ENCODE results near the gene UNC5B.
"Not testable (repeated sequence)": the region's sequence is repeated elsewhere in the genome, so short reads cannot be mapped to it uniquely, and the experiment has no call there.

UNC5B gene

DNA sequence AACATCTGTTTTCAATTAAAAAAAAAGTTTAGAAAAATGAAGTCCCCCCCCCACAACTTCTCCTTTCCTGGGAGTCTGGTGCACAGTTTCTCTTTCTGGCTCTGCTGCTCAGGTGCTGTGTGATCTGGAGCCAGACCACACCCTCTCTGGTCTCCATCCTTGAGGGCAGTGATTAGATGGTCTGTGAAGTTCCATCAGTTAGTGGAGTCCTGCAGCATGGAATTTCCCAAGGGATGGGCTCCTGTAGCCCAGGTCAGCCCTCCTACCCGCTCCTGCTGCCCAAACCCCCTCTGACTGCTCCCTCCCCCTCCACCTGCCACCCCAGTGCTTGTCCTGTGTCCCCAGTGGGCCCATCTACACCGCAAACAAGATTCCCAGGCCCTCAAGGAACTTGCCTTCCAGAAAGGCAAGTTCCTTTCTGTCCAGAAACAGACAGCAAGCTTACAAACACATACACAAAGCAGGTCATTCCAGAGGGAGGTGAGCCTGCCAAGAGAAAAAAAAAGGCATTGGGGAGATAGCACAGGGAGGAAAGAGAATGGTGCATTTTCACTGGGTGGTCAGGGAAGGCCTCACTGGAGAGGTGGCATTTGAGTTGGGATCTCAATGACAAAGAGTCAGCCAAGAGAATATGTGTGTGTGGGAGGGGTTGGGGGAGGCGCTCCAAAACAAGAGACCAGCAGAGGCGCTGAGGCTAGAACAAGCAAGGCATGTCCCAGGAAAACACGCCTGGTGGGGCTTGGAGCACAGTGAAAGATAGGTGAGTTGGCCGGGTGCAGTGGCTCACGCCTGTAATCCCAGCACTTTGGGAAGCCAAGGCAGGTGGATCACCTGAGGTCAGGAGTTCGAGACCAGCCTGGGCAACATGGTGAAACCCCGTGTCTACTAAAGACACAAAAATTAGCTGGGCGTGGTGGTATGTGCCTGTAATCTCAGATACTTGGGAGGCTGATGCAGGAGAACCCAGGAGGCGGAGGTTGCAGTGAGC is 57.2 kb downstream of the UNC5B start:
- Mint-ChIP-seq H3K36me3 (no peaks in the 10 kb centered on the region), H3K4me3 (no peak overlapping the region), H3K27ac (no peak overlapping the region), H3K9me3 (no peaks in the 10 kb centered on the region), H3K27me3 (no peaks in the 10 kb centered on the region), H3K4me1 (no peaks in the 10 kb centered on the region)
- no peak for ATAC-seq

DNA sequence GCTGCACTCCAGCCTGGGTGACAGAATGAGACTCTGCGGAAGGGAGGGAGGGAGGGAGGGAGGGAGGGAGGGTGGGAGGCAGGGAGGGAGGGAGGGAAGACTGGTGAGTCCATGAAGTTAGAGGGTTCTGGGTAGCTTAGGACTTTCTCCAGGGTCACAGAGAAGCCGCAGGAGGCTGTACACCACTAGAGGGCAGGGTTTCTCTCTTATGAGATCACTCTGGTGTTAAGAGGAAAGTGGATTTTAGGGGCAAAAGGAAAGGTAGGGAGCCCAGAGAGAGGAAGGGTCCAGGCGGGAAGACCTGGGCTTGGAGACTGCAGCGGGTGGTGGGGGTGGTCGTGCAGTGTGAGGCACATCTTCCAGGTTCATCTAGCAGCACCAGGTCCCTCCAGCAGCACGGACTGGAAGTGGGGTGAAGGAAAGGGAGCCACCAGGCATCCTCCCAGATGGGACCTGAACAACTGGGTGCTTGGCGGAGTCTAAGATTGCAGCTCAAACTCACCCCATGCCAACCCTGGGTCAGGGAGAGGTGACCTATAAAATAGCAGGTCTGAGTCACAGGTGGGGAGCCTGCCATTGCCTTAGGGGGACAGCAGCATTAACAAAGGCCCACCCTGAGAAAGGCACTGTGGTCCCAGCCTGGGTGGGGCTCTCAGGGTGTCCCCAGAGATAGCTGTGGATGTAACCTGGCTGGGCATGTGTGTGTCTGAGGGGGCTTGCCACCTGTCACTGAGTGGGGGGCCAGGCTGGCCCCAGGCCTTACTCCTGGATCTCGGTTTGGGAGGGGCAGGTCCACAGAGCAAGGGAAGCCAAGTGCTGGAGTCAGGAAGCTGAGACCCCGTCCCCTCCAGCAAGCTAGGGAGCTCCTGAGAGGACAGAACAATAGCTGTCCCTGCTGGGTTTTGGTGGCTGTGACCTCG is 58.2 kb downstream of the UNC5B start:
- Mint-ChIP-seq H3K27ac (no peak overlapping the region), H3K4me1 (no peaks in the 10 kb centered on the region), H3K9me3 (no peaks in the 10 kb centered on the region), H3K36me3 (no peaks in the 10 kb centered on the region), H3K27me3 (no peaks in the 10 kb centered on the region), H3K4me3 (no peak overlapping the region)
- no peak for ATAC-seq

DNA sequence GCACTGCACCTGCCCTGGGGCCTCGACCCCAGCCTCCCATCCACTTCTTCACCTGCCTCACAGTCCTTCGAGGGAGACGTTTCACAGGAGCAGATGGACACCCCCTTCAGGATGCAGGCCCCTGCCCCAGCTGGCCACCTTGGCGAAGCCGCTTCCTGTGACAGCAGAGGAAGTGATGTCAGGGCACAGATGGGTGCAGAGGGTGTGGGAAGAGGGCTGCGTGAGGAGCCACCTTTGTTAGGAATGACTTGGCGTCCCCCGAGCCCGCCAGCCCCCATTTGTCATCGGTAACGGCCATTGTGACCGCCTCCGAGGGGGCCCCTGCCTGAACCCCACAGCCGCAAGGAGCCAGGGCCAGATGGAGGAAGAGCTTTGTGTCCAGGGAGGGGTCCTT is 59.3 kb downstream of the UNC5B start:
- no peak overlapping the region for H3K4me3 Mint-ChIP-seq
- no peaks in the 10 kb centered on the region for H3K27me3 Mint-ChIP-seq
- H3K27ac Mint-ChIP-seq, result no peak overlapping the region
- H3K36me3 Mint-ChIP-seq, result no peaks in the 10 kb centered on the region
- no peak for ATAC-seq
- no peaks in the 10 kb centered on the region for H3K4me1 Mint-ChIP-seq
- H3K9me3 Mint-ChIP-seq, result no peaks in the 10 kb centered on the region

DNA sequence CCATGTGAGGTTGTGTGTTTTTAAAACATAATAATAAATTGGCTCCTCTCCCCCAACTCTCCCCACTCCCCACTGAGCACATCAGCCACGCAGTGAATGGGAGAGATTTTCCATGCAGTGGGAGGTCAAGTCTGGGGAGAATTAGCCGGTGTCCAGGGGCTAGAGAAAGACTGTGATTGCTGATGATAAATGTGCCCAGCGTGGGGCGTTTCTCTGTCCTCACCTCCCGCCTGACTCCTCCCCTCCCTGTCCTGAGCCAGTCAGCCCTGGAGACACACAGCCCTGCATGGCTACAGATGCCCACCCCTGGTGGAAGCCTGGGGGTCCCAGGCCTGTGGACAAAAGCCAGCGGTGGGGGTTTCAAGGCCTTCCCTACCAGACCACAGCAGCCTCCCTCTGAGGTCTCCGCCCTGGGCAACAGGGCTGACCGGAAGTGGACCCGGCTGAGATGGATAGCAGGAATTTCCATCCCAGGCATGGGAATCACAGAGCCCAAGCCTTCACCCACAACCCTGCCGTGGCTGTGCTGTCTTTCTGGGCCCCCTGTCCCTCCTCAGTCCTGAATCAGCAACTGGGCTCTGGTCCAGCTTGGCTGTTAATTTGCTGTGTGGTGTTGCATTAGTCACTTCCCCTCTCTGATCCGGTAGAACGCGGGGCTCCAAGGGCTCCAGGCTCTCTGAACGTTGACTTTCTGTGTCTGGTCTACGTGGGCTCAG is 59.8 kb downstream of the UNC5B start:
- no peaks in the 10 kb centered on the region for H3K27me3 Mint-ChIP-seq
- no peaks in the 10 kb centered on the region for H3K9me3 Mint-ChIP-seq
- no peak for ATAC-seq
- no peaks in the 10 kb centered on the region for H3K36me3 Mint-ChIP-seq
- no peak overlapping the region for H3K27ac Mint-ChIP-seq
- no peaks in the 10 kb centered on the region for H3K4me1 Mint-ChIP-seq
- no peak overlapping the region for H3K4me3 Mint-ChIP-seq

DNA sequence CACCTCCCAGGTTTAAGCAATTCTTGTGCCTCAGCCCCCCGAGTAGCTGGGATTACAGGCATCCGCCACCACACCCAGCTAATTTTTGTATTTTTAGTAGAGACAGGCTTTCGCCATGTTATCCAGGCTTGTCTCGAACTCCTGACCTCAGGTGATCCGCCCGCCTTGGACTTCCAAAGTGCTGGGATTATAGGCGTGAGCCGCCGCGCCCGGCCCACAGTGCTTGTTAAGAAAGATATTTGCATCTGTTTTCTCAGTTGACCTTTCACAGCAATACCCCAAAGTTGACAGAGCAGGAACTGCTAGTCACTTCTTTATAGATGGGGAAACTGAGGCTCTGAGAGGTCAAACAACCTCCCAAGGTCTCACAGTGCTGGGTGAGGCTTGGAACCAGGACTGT is 60.6 kb downstream of the UNC5B start:
- not testable (repeated sequence) for H3K27ac Mint-ChIP-seq, H3K36me3 Mint-ChIP-seq, H3K4me3 Mint-ChIP-seq, H3K9me3 Mint-ChIP-seq, H3K27me3 Mint-ChIP-seq, H3K4me1 Mint-ChIP-seq, ATAC-seq

DNA sequence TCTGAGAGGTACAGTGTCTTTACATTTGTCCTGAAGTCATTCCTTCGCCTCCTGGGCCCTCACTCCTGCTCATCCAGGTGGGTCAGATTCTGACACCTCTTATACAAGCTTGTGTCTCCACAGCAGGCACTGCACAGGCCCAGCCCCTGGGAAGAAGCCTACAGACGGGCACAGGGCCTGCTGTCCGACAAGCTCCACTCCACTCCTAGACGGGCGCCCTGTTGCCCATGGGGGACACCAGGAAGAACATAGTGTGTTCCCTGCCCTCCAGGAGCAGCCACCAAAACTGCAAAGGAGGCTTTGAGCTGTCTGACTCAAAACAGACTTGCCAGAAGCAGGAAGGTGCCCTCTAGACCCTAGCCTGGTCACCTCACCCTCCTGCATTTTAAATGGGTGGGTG is 61.1 kb downstream of the UNC5B start:
- H3K36me3 Mint-ChIP-seq, result no peaks in the 10 kb centered on the region
- no peaks in the 10 kb centered on the region for H3K27me3 Mint-ChIP-seq
- no peaks in the 10 kb centered on the region for H3K4me1 Mint-ChIP-seq
- ATAC-seq, result no peak
- no peaks in the 10 kb centered on the region for H3K9me3 Mint-ChIP-seq
- no peak overlapping the region for H3K4me3 Mint-ChIP-seq
- H3K27ac Mint-ChIP-seq, result no peak overlapping the region

DNA sequence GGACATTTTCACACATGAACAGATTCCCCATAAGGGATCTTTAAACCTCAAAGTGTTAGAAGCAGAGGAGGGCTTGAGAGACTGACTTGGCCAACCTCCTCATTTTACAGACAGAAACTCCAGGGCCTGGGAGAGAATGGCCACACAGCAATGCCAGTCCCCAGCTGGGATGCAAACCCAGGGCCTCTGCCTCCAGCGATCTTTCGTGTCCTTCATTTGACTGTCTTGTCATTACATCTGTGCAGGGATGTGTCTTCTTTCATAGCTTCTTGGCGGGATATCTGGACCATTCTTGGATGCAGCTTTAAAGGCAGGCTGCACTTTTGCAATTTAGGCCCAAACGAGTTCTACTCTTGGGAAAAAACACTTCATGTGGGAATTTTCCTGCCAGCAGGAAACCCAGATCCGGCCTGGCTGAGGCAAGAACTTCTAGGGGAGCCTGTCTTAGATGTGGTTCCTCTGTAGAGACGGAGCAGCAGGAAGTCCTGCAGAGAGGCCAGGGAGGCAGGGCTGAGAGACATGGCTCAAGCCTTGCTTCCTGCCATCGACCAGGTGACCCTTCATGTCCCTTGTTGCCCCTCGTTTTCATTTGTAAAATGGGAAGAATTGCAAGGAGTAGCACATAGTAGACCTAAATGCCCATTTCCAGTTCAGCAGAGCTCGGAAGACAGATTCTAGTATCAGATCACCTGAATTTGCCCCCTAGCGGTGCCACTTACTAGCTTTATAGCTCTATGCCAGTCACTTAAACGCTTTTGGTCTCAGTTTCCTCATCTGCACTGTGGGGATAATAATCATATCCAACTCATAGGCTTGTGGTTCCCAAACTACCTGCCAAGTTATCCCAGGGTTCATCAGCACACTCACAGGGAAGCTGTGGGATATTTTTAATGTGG is 62.8 kb downstream of the UNC5B start:
- Mint-ChIP-seq H3K27ac (no peak overlapping the region), H3K36me3 (no peaks in the 10 kb centered on the region), H3K4me1 (no peaks in the 10 kb centered on the region), H3K4me3 (no peak overlapping the region), H3K9me3 (no peaks in the 10 kb centered on the region), H3K27me3 (peaks cover 4% of the 10 kb centered on the region)
- ATAC-seq, result no peak

DNA sequence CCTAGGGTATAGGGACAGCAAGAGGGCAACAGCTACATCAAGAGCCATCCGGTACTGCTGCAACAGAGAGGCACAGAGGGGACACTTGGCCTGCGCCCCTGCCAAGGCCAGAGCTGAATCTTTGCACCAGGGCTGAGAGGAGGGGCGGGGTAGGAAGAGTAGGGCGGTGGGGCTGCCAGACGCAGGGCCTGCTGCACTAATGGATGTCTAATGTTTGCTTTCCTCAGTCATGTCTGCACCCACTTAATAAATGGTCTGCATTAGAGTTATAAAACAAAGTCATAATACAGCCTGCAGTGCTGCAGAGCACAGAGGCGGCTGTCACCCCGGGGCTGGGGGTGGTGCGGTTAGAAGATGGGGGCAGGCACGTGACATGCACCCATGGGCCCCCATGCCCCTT is 64.5 kb downstream of the UNC5B start:
- Mint-ChIP-seq H3K4me1 (no peaks in the 10 kb centered on the region), H3K9me3 (no peaks in the 10 kb centered on the region), H3K27me3 (peaks cover 6% of the 10 kb centered on the region), H3K36me3 (no peaks in the 10 kb centered on the region), H3K4me3 (no peak overlapping the region), H3K27ac (no peak overlapping the region)
- ATAC-seq, result no peak

DNA sequence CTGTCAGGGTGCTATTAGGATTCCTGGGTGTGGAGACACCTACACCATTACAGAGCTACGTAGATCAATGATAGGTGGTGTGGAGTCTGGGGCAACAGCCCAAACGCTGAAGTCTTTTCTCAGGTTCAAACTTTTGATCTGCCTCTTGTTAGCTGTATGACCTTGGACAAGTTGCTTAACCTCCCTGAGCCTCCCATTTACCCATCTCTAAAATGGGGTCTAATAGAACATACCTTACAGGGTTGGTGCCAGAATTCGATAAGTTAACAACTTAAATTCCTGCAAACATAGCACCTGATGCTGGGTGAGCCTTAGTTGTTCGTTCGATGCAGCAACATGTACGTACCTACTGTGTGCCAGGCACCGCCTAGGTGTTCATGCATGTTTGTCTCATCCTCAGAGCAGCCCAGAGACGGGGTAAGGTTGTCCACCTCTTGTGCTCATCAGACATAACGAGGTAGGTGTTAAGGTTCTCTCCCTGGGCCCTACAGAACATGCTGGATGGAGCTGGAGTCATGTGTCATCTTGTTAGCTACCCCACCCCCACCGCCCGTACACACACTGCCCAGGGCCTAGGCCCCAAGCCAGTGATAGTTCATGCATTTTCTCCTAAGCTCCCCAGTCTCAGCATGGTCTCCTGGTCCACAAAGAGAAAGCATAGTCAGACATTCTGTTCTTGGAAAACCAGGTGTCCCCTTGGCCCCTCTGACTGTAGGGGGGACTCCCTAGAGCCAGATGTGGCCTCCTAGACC is 65.7 kb downstream of the UNC5B start:
- peaks cover 16% of the 10 kb centered on the region for H3K27me3 Mint-ChIP-seq
- ATAC-seq, result no peak
- no peak overlapping the region for H3K4me3 Mint-ChIP-seq
- H3K36me3 Mint-ChIP-seq, result no peaks in the 10 kb centered on the region
- H3K27ac Mint-ChIP-seq, result no peak overlapping the region
- no peaks in the 10 kb centered on the region for H3K4me1 Mint-ChIP-seq
- H3K9me3 Mint-ChIP-seq, result no peaks in the 10 kb centered on the region

DNA sequence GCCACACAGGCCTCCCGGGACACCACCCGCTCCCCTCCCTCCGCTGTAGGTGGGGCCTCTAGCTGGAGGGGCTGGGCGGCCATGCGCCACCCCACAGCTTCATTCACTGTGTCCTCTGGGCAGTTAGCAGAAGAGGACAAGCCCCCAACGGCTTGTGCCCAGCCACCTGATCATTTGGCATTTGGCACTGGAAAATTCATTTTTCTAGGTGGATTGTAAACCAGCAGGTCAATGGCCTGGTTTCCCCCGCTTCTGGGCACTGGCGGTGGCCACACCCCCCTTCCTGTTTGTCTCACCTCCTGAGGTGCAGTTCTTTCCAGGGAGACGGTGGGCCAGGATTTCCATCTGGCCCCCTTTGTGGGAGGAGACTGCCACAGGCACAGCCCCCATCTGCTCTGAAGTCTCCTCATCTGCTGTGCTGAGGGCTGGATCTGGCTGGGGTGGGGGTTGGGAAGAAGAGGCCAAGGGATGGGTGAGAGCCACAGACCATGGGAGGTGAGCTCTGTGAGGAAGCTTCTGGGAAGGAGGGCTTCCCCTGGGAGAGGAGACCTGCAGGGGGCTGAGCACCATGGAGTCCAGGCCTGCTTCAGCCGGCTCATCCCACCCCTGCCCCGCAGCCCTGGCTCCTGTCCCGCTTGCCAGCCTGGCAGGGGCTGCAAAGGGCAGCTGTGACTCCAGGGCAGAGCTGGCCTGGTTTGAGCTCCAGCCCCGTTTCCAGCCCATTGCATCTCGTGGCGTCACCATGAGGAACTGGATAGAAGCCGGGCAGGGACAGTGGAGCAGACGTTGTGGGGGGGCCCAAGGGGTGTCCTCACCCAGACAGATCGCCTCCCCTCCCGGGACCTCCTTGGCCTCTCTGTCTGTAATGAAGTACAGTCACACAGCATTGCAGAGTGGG is 66.6 kb downstream of the UNC5B start:
- no peaks in the 10 kb centered on the region for H3K9me3 Mint-ChIP-seq
- no peaks in the 10 kb centered on the region for H3K36me3 Mint-ChIP-seq
- no peak overlapping the region for H3K4me3 Mint-ChIP-seq
- H3K27me3 Mint-ChIP-seq, result peaks cover 24% of the 10 kb centered on the region
- ATAC-seq, result no peak
- no peak overlapping the region for H3K27ac Mint-ChIP-seq
- no peaks in the 10 kb centered on the region for H3K4me1 Mint-ChIP-seq

DNA sequence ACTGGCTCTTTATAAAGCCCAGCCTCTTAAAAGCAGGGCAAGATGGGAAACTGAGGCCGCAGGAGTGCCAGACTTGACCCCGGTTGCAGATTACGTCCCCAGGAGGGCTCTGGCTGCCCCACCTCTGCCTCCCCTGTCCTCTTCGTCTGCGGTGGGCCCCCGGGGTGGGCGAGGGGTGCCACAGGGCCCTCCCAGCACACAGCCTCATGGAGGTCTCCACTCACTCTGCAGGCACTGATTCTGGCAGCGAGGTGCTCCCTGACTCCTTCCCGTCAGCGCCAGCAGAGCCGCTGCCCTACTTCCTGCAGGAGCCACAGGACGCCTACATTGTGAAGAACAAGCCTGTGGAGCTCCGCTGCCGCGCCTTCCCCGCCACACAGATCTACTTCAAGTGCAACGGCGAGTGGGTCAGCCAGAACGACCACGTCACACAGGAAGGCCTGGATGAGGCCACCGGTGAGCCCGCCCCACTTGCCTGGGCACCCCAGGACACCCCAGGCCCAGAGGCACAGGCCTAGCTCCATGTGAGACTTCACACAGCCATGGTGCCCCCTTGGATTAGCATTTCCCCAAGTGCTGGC is 67.3 kb downstream of the UNC5B start:
- Mint-ChIP-seq H3K27ac (no peak overlapping the region), H3K4me1 (no peaks in the 10 kb centered on the region), H3K4me3 (no peak overlapping the region), H3K9me3 (no peaks in the 10 kb centered on the region), H3K36me3 (no peaks in the 10 kb centered on the region), H3K27me3 (peaks cover 28% of the 10 kb centered on the region)
- ATAC-seq, result no peak

DNA sequence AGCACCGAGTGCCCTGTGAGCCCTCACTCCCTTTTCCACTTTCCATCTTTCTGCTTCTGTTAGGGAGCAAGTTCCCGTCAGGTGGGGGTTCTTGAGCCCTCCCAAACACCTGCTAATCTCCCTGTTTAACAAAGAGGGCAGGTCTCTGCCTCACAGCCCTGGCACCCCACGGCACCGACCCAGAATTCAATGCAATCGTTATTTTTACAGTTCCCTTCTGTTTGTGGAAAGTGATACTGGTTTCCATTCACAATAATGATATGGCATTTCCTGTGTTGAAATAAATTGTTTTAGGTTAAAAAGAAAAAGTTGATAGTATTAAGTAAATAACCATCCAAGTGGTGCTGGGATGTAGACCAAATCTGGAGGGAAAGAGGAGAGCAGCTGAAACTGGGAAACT is 67.8 kb downstream of the UNC5B start:
- no peaks in the 10 kb centered on the region for H3K4me1 Mint-ChIP-seq
- no peak overlapping the region for H3K4me3 Mint-ChIP-seq
- no peaks in the 10 kb centered on the region for H3K36me3 Mint-ChIP-seq
- no peak overlapping the region for H3K27ac Mint-ChIP-seq
- H3K27me3 Mint-ChIP-seq, result peaks cover 28% of the 10 kb centered on the region
- ATAC-seq, result no peak
- no peaks in the 10 kb centered on the region for H3K9me3 Mint-ChIP-seq

DNA sequence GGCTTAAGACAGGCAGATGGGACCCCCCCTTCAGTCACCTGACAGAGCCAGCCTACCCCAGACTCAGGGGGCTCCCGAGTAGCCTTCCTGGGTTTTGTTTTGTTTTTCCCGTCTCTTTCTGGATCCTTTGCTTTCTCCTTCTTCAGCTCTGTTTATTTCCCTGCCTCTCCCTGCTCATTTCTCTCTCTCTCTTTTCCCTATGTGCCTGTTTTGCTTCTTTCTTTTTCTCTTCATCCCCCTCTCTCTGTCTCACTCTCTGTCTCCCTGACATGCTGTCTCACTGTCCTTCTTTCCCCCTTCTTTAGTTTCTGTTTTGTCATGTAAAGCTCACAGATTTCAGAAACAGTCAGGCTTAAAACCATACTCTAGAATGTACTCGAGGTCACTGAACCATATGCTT is 68.5 kb downstream of the UNC5B start:
- no peak for ATAC-seq
- Mint-ChIP-seq H3K4me3 (no peak overlapping the region), H3K4me1 (no peaks in the 10 kb centered on the region), H3K36me3 (no peaks in the 10 kb centered on the region), H3K9me3 (no peaks in the 10 kb centered on the region), H3K27ac (no peak overlapping the region), H3K27me3 (peaks cover 28% of the 10 kb centered on the region)

All from stimulated activated memory B cell treated with anti-CD40 and anti-IgM and Interleukin-4, amounts not matched to agents 10 μg/mL and 1 μg/mL and 100 μg/mL, for 72 hours (primary cell).